Measurements from ENCODE around the gene FHL1.

GRCh38 chrX:136220951-136221350 is 73.6 kb downstream of the FHL1 start:
- no peak for TF ChIP-seq CTCF (IDR thresholded peaks at IDR 0.05)
- TF ChIP-seq POLR2A (IDR thresholded peaks at IDR 0.05) = no peak
